Sigmoid colon (tissue), 4 donors: ENCODE measurements around the gene FERMT2.

Source experiments
- CTCF ChIP-seq, 4 experiments: fragments of 450-650 bp in 3 of 4; fragments of 200-600 bp in 1 of 4; IDR thresholded peaks; one replicate each; pipeline ENCODE4 v1.5.1; 2016 to 2019; ENCODE audit warnings: antibody characterized with exemption in 4 of 4, mild to moderate bottlenecking in 3 of 4, moderate library complexity in 2 of 4
- POLR2A ChIP-seq, 2 donors: fragments of 450-650 bp; IDR thresholded peaks; one replicate each; pipeline ENCODE4 v1.6.1; 2016; ENCODE audit warnings: antibody characterized with exemption in 2 of 2, mild to moderate bottlenecking in 2 of 2, moderate library complexity in 2 of 2
- POLR2AphosphoS5 ChIP-seq, 4 donors: sonication (generic); formaldehyde crosslinking; IDR thresholded peaks; one replicate each; pipeline ENCODE4 v1.6.1; 2017; ENCODE audit warnings: antibody characterized with exemption in 4 of 4

DNA sequence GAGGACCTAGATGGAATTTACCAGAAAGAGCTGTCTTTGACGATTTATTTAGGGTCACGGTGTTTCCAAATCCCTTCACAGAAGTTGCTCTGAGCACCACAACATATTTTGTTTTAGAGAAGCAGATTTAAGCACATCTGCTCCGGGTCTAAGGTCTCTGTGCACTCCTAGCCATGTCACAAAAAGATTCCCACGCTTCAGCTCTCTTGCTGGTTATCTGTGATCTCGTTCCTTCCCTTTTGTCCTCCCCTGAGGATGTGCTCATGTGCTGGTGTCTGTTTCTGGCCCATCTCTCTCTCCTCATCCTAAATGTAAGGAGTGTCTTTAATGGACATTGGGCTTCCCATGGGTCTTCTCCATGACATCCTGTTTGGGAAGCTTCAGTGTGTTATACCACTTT lies 105.8 kb downstream of the FERMT2 start:
- TF ChIP-seq POLR2A (IDR thresholded peaks at IDR 0.05): no peak
- no peak for TF ChIP-seq CTCF (IDR thresholded peaks at IDR 0.05)
- TF ChIP-seq POLR2AphosphoS5 (IDR thresholded peaks at IDR 0.05): no peak
